ENCODE measurements around the gene FAM50A.

Gene FAM50A

GRCh38 chrX:154436983-154437752 is 6.8 kb upstream of the FAM50A start, which contains the start of gene GDI1:
Gene GDI1 (plus strand): TSS chrX:154437154. CDS start chrX:154437255, 101 bp downstream.
- H3K4me3 ChIP-seq (ENCODE audit: low read depth, low read length), result peak within 1 kb of the TSS; percentile 56
- no peak for DNase-seq (ENCODE audit: low read depth)

- DNase-seq (ENCODE audit: low read depth), result no peak
- H3K4me3 ChIP-seq (ENCODE audit: low read depth, low read length), result peak overlapping the region; percentile 56
Observed at GRCh38 chrX:154437971-154438893, 5.7 kb upstream of the FAM50A start.

GRCh38 chrX:154439841-154440240 is 4.1 kb upstream of the FAM50A start:
- no peak for DNase-seq (ENCODE audit: low read depth)
- no peak overlapping the region for H3K4me3 ChIP-seq (ENCODE audit: low read depth, low read length)

- no peak overlapping the region for H3K4me3 ChIP-seq (ENCODE audit: low read depth, low read length)
Observed at GRCh38 chrX:154440623-154441357, 3.2 kb upstream of the FAM50A start.

GRCh38 chrX:154441564-154441963 is 2.4 kb upstream of the FAM50A start:
- no peak for DNase-seq (ENCODE audit: low read depth)
- no peak overlapping the region for H3K4me3 ChIP-seq (ENCODE audit: low read depth, low read length)

More at GRCh38 chrX:154440623-154441357, 3.2 kb upstream of the FAM50A start:
- DNase-seq (ENCODE audit: low read depth), result no peak

- DNase-seq (ENCODE audit: low read depth), result no peak
- H3K4me3 ChIP-seq (ENCODE audit: low read depth, low read length), result no peak overlapping the region
Observed at GRCh38 chrX:154441984-154442707, 1.8 kb upstream of the FAM50A start.

GRCh38 chrX:154443479-154443910 is 446 bp upstream of the FAM50A start:
- DNase-seq (ENCODE audit: low read depth), result no peak
- peak overlapping the region; percentile 35 for H3K4me3 ChIP-seq (ENCODE audit: low read depth, low read length)

GRCh38 chrX:154444755-154445246 is 860 bp downstream of the FAM50A start:
- peak overlapping the region; percentile 62 for H3K4me3 ChIP-seq (ENCODE audit: low read depth, low read length)

GRCh38 chrX:154445776-154446175 is 1.8 kb downstream of the FAM50A start:
- H3K4me3 ChIP-seq (ENCODE audit: low read depth, low read length), result no peak overlapping the region
- DNase-seq (ENCODE audit: low read depth), result no peak

More at GRCh38 chrX:154444755-154445246, 860 bp downstream of the FAM50A start:
- DNase-seq (ENCODE audit: low read depth), result no peak

- DNase-seq (ENCODE audit: low read depth), result no peak
- no peak overlapping the region for H3K4me3 ChIP-seq (ENCODE audit: low read depth, low read length)
Observed at GRCh38 chrX:154446430-154446829, 2.5 kb downstream of the FAM50A start.

GRCh38 chrX:154448484-154448883 is 4.5 kb downstream of the FAM50A start:
- no peak overlapping the region for H3K4me3 ChIP-seq (ENCODE audit: low read depth, low read length)

GRCh38 chrX:154449618-154450017 is 5.7 kb downstream of the FAM50A start:
- no peak for DNase-seq (ENCODE audit: low read depth)
- no peak overlapping the region for H3K4me3 ChIP-seq (ENCODE audit: low read depth, low read length)

More at GRCh38 chrX:154448484-154448883, 4.5 kb downstream of the FAM50A start:
- DNase-seq (ENCODE audit: low read depth), result no peak

- no peak for DNase-seq (ENCODE audit: low read depth)
- H3K4me3 ChIP-seq (ENCODE audit: low read depth, low read length), result no peak overlapping the region
Observed at GRCh38 chrX:154450312-154450711, 6.4 kb downstream of the FAM50A start.

GRCh38 chrX:154452823-154453222 is 8.9 kb downstream of the FAM50A start:
- DNase-seq (ENCODE audit: low read depth), result no peak
- no peak overlapping the region for H3K4me3 ChIP-seq (ENCODE audit: low read depth, low read length)

GRCh38 chrX:154457491-154458115 is 13.7 kb downstream of the FAM50A start:
- DNase-seq (ENCODE audit: low read depth), result no peak
- H3K4me3 ChIP-seq (ENCODE audit: low read depth, low read length), result peak overlapping the region; percentile 48

- H3K4me3 ChIP-seq (ENCODE audit: low read depth, low read length), result peak within 1 kb of the TSS; percentile 74
- DNase-seq (ENCODE audit: low read depth), result no peak
Observed at GRCh38 chrX:154458116-154458953, 14.4 kb downstream of the FAM50A start, which contains the start of gene PLXNA3. Gene PLXNA3 (plus strand): TSS chrX:154458281. CDS start chrX:154460184, 1,903 bp downstream.
